Pulmonary artery endothelial cell (primary cell): ENCODE data around the gene SREBF2. TPM values are rescaled to one million over a fixed set of nuclear protein-coding genes. Genes with fewer than 3 reads are reported as not detected.
A peak's percentile ranks its signal among the peaks of the same experiment; 100 is the strongest.

ENCODE experiments used
- DNase-seq: peaks from one replicate; pipeline ENCODE4 v3.0.0-alpha.2; 2011; ENCODE audit warnings: low read depth, low spot score
- total RNA-seq: library from RNA; depleted of rRNA; stranded (reverse); fragments of >200 nt; gene quantifications from 2 replicates; pipeline ENCODE4 v1.2.3, GENCODE V29; 2014

Gene SREBF2
- total RNA-seq, result 47.9 and 60.6 TPM in 2 replicates

DNA sequence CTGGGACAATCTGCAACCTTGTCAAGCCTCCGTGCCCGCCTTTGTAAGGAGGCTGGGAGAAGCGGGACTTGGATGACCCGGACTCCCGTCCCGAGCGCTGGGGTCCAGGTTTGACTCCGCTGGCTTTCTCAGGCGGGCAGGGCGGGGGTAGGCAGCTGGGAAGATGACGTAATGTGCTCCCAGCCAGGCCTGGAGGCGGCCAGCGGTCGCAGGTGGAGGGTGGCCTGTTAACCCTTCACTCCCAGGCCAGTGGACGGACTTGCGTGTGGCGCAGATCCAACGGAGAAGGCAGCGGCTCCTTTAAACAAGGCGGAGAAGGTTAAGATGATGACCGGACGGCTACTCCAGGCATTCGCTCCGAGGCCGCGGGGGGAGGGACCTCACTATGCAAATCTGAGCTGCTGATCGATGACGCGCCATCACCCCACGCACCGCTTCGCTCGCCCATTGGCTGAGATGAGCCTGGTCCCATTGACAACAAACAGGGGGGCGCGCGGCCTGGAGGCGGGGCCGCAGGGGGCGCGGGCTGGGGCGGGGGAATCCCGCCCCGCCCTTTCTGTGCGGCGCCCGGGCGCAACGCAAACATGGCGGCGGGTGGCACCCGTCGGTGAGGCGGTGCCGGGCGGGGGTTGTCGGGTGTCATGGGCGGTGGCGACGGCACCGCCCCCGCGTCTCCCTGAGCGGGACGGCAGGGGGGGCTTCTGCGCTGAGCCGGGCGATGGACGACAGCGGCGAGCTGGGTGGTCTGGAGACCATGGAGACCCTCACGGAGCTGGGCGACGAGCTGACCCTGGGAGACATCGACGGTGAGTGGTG, at the start of gene SREBF2:
SREBF2 (plus strand) TSS at position 553 of the 816 bp plus-strand sequence; CDS start at position 719, 166 bp downstream.
- DNase-seq, result peak; percentile 99

DNA sequence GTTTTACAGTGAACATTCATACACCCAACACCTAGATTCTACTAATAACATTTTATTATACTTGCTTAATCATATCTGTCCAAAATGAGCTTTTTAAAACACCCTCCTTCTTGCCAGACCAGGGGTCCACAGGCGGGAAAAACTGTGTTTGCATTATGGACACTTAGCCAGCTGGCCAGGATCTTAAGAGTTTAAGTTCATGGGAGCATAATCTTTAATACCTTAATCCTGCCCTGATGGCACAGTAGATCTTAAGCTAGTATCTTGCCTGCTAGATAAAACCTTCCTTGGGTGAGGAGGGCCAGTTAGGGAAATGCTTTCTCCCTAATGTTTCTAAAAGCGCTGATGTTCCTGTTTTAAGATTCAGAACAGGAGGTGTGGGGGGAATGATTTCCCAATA, 45.6 kb upstream of the SREBF2 start:
- DNase-seq, result no peak

DNA sequence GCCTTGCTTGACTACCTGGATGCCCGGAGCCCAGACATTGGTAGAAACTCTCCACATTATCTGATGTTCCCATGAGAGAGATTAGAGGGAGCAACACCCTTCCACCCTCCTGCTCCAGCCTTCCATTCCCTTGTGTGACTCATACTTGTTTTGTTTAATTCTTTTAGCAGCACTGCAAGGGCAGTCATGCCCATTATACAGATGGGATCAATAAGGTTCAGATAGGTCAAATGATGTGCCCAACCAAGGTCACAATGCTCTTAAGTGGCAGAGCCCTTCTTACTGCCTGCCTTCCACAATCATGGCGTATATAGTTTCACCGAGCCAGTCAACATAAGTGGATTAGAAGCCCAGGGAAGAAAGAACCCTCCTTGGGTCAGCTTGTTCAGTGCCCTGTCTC, 39.0 kb upstream of the SREBF2 start:
- no peak for DNase-seq

DNA sequence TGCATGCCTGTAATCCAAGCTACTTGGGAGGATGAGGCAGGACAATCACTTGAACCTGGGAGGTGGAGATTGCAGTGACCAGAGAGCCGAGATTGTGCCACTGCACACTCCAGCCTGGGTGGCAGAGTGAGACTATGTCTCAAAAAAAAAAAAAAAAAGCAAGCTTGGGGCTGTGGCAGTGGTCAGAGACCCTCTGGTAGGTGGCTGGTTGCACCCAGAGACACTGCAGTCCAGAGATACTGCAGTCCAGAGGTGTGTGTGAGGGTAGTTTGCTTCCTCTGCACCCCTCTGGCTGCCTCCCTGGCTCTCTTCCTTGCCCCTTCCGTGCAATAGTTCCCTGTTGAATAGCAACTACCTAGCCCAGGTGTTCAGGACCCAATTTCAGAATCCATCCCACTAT, 34.2 kb upstream of the SREBF2 start:
- DNase-seq, result no peak

DNA sequence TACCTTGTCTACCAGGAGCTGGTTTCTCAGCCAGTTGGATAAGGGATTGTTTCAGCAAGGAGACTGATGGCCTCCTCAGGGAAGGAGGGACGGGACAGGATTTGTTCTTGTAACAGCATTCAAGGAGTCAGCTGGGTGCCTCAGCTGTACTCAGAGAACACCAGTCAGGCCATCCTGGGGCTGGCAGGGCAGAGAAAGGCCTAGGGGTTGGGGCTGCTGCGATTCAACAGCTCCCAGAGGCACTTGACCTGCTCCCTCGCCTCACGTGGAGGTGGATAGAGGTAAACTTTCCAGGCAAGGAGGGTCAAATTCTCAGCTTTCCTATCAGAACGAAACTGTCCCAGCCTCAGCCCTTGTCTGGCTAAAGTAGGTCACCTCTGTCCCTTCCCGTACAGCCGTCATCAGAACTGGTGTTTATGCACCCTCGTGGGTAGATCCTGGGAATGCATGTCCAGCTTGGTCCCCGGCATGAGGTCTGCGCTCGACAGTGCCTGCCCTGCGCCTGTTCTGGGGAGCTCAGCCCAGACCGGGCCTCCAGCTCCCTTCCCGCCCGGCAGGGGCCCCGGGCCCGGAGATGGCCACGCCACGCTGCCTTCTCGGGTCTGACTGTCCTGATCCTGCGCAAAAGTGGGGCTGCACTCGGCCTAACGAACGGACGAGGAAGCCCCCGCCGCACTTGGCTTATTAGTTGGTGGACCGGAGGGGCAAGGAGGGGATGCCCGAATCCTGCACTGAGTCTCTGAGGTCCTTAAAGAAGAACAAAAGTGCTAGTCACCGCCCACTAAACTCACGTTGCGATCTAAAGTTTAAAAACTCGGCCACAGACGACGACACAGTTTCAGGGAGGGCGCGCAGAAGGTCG, 33.2 kb upstream of the SREBF2 start:
- DNase-seq, result no peak

DNA sequence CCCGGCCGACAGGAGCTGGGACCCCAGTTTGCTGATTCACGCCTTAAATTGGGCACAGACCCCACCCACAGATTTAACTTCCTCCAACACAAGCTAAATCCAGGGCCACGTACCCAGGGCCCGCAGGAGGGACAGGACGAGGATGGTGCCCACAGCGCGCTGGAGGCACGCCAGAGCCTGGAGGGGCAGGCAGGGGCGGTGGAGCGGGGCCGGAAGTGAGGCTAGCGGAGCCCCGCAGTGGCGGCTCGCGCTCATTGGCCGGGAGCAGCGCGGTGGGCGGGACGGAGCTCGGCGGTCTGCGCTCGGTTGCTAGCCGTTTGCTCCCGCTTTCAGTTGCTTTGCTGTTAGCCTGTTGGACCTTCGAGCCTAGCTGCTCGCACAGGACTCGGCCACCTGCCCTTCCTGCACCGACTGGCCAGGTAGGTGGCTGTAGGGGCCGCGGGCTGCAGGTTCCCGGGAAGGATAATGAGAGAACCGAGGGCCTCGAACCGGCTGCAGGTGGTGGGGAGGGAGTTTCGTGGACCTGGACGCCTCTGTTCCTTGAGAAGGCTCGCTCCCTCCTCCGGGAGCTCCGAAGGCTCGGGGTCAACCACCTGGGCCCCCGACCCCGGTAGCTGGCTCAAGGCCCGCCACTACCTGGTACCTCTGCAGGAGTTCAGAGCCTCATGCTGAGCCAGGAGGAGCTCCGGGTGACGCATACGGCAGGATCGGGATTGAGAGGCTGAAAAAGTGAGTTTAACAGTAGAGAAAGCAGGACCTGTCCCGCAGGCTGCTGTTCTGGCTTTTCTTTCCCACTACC, 32.4 kb upstream of the SREBF2 start, which contains the start of gene CCDC134:
CCDC134 (plus strand) TSS at position 332 of the 799 bp plus-strand sequence. CDS start 8,212 bp downstream, outside the sequence.
- peak; percentile 17 for DNase-seq

DNA sequence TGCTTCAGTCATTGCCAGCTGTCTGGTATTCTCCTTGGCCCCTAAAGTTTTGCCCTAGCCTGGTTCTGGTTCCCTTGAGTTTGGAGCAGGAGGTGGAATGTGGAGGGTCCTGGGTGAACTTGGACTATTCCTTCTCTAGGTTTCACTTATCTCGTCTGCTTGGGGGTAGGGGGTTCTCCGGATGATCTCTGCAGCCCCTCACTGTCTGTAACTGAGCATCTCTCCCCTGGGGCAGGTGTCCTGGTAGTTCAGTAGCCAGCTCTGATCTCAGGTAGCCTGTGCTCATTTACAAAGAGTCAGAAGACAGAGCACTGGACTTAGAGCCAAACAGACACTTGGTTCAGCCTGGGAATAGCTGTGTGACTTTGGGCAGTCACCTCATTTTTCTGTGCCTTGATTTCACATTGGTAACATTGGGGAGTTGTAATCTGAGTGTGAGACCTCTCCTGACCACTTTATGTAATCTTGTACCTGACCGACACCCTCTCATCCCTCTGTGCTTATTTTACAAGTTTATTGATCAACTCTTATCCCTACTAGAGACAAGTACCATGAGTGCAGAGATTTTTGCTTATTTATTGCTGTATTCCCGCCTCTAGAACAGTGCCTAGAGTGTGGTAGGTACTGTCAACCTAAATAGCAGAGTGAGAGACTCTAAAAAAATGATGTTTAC, 31.6 kb upstream of the SREBF2 start:
- no peak for DNase-seq

DNA sequence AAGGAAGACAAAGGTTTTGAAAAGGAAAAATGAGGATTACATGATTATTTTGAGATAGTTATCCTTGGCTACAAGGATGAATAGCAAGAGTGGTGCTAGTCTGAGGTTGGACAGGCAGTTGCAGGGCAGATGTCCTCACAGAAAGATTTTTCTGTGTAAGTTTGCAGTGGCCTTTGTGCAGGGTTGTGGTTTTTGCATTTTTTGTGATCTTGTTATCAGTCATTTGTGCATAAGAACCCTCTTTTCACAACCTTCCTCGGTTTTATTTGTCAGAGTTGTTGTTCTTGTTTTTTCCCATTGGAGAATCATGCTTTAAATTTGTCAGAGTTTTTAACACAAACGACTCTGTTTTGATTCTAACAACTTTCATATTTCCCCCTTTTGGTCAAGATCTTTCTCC, 31.0 kb upstream of the SREBF2 start:
- DNase-seq, result no peak

DNA sequence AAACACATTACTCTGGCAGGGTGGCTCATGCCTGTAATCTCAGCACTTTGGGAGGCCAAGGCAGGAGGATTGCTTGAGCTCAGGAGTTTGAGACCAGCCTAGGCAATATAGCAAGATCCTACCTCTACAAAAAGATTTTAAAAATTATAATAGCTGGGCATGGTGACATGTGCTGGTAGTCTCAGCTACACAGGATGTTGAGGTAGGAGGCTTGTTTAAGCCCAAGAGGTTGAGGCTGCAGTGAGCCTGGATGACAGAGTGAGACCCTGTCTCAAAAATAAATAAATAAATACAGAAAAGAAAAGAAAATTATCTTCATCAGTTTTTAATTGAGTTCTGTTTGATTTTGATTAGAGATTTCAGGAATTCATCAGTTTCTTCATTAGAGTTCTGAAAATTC, 27.3 kb upstream of the SREBF2 start:
- no peak for DNase-seq

DNA sequence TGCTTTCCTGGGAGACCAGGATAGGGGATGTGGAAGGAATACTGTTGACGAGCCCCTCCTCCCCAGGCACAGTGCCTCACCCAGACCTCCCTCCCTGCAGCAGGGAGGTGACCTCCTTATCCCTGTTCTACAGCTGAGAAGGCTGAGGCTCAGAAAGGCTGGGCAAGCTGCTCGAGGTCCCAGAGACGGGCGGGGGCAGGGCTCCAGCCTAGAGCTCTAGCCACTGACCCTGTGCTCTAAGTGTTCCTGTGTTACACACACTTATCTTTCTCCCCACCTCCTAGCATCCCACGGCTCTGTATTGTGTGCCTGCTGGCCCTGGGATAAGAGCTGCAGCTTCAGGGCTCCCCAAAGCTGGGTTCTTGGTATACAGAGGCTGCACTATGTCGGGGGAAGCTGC, 24.5 kb upstream of the SREBF2 start:
- no peak for DNase-seq

DNA sequence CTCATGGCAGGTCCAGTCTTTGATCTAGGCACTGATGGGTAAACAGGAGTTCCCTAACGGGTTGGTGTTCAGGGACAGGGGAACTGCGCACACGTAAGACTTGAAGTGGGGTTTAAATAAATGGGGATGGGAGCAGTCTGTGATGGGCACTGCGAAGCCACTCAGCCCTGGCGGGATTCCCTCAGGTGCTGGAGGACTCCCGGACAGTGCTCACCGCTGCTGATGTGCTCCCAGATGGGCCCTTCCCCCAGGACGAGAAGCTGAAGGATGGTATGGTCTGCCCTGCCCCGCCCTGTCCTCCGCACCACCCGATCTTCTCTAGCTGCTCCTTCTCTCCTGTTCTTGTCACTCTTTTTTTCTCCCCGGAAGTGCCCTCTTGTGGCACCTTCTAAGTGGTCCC, 22.9 kb upstream of the SREBF2 start:
- DNase-seq, result no peak

DNA sequence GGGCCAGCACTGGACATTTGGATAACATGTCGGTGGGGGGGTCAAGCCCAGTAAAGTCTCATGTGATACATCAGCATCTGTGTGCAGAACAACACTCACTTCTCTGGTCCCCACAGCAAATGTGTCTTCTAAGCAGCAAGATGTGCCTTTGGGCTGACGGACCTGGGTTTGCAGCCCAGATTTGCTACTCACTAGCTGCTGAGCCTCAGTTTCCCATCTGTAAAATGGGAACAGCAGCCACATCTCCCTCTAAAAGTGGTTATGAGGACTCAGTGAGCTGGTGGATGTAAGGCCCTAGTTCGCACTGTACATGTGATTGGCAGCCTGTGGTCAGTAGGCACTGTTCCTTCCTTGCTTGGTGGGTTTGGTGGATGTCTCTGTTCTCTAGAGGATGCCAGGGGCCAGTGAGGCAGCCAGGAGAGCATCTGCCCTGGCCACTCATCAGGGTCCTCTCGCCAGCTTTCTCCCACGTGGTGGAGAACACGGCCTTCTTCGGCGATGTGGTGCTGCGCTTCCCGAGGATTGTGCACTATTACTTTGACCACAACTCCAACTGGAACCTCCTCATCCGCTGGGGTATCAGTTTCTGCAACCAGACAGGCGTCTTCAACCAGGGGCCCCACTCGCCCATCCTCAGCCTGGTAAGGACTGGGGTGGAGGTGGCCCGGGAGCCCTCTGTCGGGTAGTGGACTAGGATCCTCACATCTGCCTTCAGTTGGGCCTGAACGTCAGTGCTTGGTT, 19.9 kb upstream of the SREBF2 start:
- DNase-seq, result no peak

DNA sequence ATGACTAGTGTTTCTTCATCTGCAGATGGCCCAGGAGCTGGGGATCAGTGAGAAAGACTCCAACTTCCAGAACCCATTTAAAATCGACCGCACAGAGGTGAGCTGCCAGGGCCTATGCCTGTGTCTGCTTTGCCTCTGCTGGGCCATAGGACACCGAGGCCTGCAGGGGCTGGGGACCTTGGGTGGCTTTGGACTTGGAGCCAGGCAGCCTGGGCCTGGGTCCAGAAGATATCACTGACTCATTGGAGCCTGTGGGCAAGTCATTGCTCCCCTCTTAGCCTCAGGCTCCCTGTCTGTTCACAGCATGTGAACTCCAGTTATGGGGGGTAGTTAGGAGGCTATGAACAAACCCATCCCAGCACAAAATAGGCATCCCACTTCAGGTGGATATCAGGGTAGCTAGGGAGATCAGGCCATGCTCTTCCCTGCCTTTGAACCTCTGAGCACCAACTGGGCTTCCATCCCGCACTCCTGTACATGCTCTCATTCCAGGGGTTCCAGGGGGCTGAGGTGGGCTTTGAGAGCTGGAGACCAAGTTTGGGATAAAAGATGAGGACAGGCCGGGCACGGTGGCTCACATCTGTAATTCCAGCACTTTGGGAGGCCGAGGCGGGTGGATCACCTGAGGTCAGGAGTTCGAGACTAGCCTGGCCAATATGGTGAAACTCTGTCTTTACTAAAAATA, 19.0 kb upstream of the SREBF2 start:
- no peak for DNase-seq

DNA sequence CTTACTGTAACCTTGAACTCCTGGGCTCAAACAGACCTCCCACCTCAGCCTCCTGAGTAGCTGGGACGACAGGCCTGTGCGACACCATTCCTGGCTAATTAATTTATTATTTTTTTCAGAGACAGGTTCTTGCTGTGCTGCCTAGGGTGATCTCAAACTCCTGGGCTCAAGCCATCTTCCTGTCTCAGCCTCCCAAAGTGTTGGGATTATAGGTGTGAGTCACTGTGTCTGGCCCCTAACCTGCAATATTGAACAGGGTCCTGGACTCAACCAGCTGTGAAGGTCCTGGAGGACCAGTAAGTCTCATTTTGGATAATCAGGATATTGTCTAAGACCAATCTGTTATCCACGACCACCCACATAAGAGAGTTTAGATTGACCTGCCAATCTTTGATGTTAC, 17.2 kb upstream of the SREBF2 start:
- no peak for DNase-seq

DNA sequence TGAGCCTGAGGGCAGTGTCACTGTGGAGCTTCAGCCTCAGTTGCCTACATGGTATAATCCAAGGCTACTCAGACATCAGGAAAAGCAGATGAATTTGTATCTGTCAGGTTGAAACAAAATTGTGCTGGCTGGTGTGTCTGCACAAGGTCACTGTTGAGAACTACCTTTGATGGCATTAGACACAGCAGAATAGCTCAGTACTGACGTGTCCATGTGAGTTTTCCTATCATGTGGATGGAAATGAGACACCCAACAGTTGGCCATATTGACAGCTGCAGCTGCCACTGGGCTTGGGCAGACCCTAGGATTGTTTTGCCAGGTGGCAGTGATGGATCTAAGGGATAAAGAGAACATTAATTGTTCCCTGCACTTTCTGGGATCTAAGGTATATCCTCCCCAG, 16.7 kb upstream of the SREBF2 start:
- no peak for DNase-seq

DNA sequence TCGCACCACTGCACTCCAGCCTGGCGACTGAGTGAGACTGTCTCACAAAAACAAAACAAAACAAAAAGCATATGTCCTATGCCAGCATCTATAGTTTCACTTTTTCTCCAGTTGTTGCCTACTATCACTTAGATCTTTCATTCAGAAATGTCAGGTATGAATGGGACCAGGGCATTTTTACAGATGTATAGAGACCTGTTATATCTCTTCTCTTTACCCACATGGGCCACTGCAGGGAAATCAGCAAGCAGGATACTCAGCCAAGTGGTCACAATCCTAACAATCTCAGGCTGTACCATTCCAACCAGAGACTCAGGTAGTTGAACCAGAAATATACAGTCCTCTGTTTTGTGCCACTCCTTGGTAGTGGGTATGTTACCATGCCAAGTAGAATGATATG, 16.0 kb upstream of the SREBF2 start:
- DNase-seq, result no peak

DNA sequence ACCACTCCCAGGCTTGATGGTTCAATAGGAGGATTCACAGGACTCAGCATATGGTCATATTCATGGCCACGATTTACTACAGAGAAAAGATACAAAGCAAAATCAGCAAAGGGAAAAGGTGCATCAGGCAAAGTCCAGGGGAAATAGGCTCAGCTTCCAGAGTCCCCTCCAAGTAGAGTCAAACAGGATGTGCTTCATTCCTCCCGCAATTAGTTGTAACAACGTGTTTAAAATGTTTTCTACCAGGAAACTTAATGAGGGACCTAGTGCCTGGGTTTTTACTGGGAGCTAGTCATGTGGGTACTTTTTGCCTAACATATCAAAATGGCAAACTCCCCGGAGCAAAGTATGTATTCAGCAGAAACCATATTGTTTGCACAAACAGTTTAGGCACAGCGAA, 14.9 kb upstream of the SREBF2 start:
- DNase-seq, result no peak

DNA sequence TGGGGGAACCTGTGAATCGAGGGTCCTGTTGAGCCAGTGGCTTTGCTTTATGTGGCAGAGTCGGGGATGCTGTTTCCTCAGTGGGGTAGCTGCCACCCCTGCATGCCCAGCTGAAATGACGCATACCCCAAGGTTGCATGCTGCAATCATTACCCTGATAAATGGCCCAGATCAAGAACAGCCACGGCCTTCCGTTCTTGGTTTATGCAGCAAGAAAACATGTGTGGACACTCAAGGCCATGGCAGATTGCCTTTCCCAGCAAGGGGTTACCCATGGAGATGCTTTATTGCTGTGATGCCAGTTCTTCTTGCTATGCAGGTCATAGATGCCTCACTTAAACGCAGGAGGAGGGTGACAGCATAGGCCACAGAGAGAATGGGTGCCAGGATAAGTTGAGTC, 14.3 kb upstream of the SREBF2 start:
- no peak for DNase-seq

DNA sequence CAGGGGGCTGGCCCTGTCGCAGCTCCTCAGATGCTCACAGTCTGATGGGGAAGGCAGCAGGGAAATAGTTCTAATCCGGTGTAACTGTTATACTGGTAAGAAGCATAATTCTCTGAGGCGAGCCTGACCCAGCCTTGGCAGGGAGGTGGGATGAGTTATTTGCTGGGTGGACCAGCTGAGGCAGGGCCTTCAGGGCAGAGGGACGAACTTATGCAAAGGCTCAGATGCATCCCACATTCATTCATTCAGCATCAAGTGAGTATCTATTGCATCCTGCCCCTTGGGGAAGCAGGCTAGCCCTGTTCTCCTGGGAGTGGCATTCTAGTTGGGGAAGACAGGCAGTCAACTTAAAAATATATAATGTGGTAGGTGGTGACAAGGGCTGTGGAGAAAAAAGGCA, 13.6 kb upstream of the SREBF2 start:
- no peak for DNase-seq

DNA sequence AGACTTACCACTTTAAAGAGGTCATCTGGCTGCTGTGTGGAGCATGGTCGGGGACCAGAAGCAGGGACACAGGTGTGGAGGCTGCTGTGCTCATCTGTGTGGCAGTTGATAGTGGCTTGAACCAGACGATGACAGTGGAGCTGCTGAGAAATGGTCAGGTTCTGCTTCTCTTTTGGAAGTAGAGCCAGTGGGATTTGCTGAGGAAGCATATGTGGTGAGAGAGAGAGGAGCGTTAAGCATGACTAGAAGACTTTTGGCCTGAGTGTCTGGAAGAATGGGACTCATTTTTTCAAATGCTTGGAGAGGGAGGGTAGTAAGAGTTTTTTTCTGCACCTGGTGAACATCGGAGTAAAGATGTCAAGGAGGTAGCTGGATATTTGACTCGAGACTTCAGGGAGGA, 12.5 kb upstream of the SREBF2 start:
- no peak for DNase-seq
